ENCODE results near the gene MRPL52.

MRPL52 gene

GRCh38 chr14:22883173-22883976 lies 53.7 kb downstream of the MRPL52 start, which contains the start of gene REM2:
Gene REM2 (plus strand): TSS chr14:22883222. CDS start chr14:22883288, 66 bp downstream.
- DNase-seq, result no peak

GRCh38 chr14:22884076-22884737 lies 54.5 kb downstream of the MRPL52 start:
- no peak for DNase-seq

Measured in activated CD4-positive, CD25-positive, alpha-beta regulatory T cell treated with anti-CD3 and anti-CD28 coated beads, Interleukin-2, amount 50 U/mL, for 72 hours (primary cell).